ENCODE results near the gene ATRIP. TPM values are rescaled to one million over a fixed set of nuclear protein-coding genes. Genes with fewer than 3 reads are reported as not detected.

Gene ATRIP
- total and polyA plus RNA-seq, 4 donors: 1.7 to 4.6 (median 2.9) TPM

- no peak for TF ChIP-seq ATF3 (IDR thresholded peaks at IDR 0.05)
- TF ChIP-seq MAX (IDR thresholded peaks at IDR 0.05): no peak
- TF ChIP-seq RAD21 (IDR thresholded peaks at IDR 0.05): no peak
- TF ChIP-seq HNF4G (IDR thresholded peaks at IDR 0.05): no peak
- no peak for TF ChIP-seq RXRA (IDR thresholded peaks at IDR 0.05)
- TF ChIP-seq REST (IDR thresholded peaks at IDR 0.05): no peak
- 89% methylated on average over 7 of the region's 7 CpGs for WGBS
- H3K9me3 ChIP-seq (ENCODE audit: control insufficient read depth in 4 of 4, low read length in 3 of 4): no peaks in the 10 kb centered on the region
- no peak for DNase-seq (ENCODE audit: low spot score)
- H3K27me3 ChIP-seq (ENCODE audit: control insufficient read depth in 4 of 4, insufficient read depth in 4 of 4, low read length in 3 of 4): no peaks in the 10 kb centered on the region
- H3K9ac ChIP-seq (ENCODE audit: low read depth in 1 of 2, low read length in 2 of 2): no peak overlapping the region
- H3K4me3 ChIP-seq (ENCODE audit: low read depth in 1 of 3, low read length in 3 of 3): no peak overlapping the region
- H3K4me1 ChIP-seq (ENCODE audit: control insufficient read depth in 4 of 4, insufficient read depth in 4 of 4, low read length in 3 of 4): no peaks in the 10 kb centered on the region
- H3K36me3 ChIP-seq (ENCODE audit: control insufficient read depth in 4 of 4, insufficient read depth in 3 of 4, low read depth in 1 of 4, low read length in 3 of 4): no peaks in the 10 kb centered on the region
- H3K27ac ChIP-seq (ENCODE audit: low read depth in 1 of 2, low read length in 2 of 2): no peak overlapping the region
Observed at GRCh38 chr3:48492461-48493202, 46.1 kb downstream of the ATRIP start.

- no peaks in the 10 kb centered on the region for H3K4me1 ChIP-seq (ENCODE audit: control insufficient read depth in 4 of 4, insufficient read depth in 4 of 4, low read length in 3 of 4)
- WGBS: 97% methylated on average over 3 of the region's 3 CpGs
- no peak for DNase-seq (ENCODE audit: low spot score)
- no peak overlapping the region for H3K27ac ChIP-seq (ENCODE audit: low read depth in 1 of 2, low read length in 2 of 2)
- no peak overlapping the region for H3K9ac ChIP-seq (ENCODE audit: low read depth in 1 of 2, low read length in 2 of 2)
- no peaks in the 10 kb centered on the region for H3K36me3 ChIP-seq (ENCODE audit: control insufficient read depth in 4 of 4, insufficient read depth in 3 of 4, low read depth in 1 of 4, low read length in 3 of 4)
- no peak overlapping the region for H3K4me3 ChIP-seq (ENCODE audit: low read depth in 1 of 3, low read length in 3 of 3)
- H3K27me3 ChIP-seq (ENCODE audit: control insufficient read depth in 4 of 4, insufficient read depth in 4 of 4, low read length in 3 of 4): no peaks in the 10 kb centered on the region
- TF ChIP-seq RAD21 (IDR thresholded peaks at IDR 0.05) (no peak), JUND (IDR thresholded peaks at IDR 0.05) (no peak), ZBTB33 (IDR thresholded peaks at IDR 0.05) (no peak), TAF1 (conservative IDR thresholded peaks at IDR 0.05) (no peak), REST (IDR thresholded peaks at IDR 0.05) (no peak), FOXA1 (IDR thresholded peaks at IDR 0.05) (no peak), ATF3 (IDR thresholded peaks at IDR 0.05) (no peak), MAX (IDR thresholded peaks at IDR 0.05) (no peak), NR2F2 (IDR thresholded peaks at IDR 0.05) (no peak), GABPA (IDR thresholded peaks at IDR 0.05 in 1 of 2, conservative IDR thresholded peaks at IDR 0.05 in 1 of 2) (no peak), CTCF (IDR thresholded peaks at IDR 0.05; ENCODE audit: low read depth, low read length, missing input control) (no peak), FOXA2 (IDR thresholded peaks at IDR 0.05) (no peak), YY1 (IDR thresholded peaks at IDR 0.05) (no peak), SP1 (IDR thresholded peaks at IDR 0.05) (no peak), EGR1 (IDR thresholded peaks at IDR 0.05; ENCODE audit: low read depth in 2 of 2) (no peak), HNF4A (conservative IDR thresholded peaks at IDR 0.05) (no peak), RXRA (IDR thresholded peaks at IDR 0.05) (no peak)
- H3K9me3 ChIP-seq (ENCODE audit: control insufficient read depth in 4 of 4, low read length in 3 of 4): no peaks in the 10 kb centered on the region
Observed at GRCh38 chr3:48493203-48493501, 46.6 kb downstream of the ATRIP start.

Data from liver (tissue), 9 donors.